AG09309 (cell line): Measurements from ENCODE around the gene SIPA1L2.

Experiments
- DNase-seq: peaks from one replicate; pipeline ENCODE4 v3.0.0-alpha.2; 2010; ENCODE audit warnings: low read depth
- H3K4me3 ChIP-seq: 2 replicates; pipeline ENCODE4 v1.5.1; 2011; ENCODE audit warnings: mild to moderate bottlenecking, low read depth, low read length, moderate library complexity; ENCODE audit not compliant: control insufficient read depth
- TF ChIP-seq, protein P1 (sequence below): IDR thresholded peaks from 2 replicates; pipeline ENCODE4 v1.5.1; 2011; ENCODE audit warnings: mild to moderate bottlenecking, low read depth, low read length, inconsistent platforms; ENCODE audit not compliant: insufficient read depth, control insufficient read depth; ENCODE audit errors: missing control alignments

SIPA1L2 gene

DNA sequence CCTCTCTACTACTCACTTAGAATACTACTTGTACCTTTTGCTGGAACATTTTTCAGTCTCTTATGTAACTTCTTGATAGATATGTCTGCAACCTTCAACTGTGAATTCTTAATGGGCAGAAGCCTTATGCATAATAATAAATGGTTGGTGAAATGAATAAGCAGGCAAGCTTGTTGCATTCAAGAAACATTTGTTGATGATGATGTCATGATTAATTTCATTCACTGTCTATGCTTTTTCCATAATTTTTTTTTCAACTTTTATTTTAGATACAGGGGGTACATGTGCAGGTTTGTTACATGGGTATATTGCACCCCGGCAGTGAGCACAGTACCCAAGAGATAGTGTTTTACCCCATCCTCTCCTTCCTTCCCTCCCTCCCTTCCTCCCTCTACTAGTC lies 48.0 kb downstream of the SIPA1L2 start:
- no peak overlapping the region for H3K4me3 ChIP-seq
- TF ChIP-seq, protein P1, sequence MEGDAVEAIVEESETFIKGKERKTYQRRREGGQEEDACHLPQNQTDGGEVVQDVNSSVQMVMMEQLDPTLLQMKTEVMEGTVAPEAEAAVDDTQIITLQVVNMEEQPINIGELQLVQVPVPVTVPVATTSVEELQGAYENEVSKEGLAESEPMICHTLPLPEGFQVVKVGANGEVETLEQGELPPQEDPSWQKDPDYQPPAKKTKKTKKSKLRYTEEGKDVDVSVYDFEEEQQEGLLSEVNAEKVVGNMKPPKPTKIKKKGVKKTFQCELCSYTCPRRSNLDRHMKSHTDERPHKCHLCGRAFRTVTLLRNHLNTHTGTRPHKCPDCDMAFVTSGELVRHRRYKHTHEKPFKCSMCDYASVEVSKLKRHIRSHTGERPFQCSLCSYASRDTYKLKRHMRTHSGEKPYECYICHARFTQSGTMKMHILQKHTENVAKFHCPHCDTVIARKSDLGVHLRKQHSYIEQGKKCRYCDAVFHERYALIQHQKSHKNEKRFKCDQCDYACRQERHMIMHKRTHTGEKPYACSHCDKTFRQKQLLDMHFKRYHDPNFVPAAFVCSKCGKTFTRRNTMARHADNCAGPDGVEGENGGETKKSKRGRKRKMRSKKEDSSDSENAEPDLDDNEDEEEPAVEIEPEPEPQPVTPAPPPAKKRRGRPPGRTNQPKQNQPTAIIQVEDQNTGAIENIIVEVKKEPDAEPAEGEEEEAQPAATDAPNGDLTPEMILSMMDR: no peak
- no peak for DNase-seq
